K562 (cell line): ENCODE measurements around the gene KCNAB2. TPM values are rescaled to one million over a fixed set of nuclear protein-coding genes. Genes with fewer than 3 reads are reported as not detected.

ENCODE experiments used
- ATAC-seq: fragments of 200-7000 bp; cut with Tn5 transposase; 3 replicates; pipeline ENCODE4 v1.9.1; 2020; ENCODE audit warnings: moderate library complexity
- BruUV-seq: library from RNA; stranded (reverse); fragments of 400-500 nt; replicated peaks from 2 replicates; lab custom pipeline; 2021; lab: Mats Ljungman, UMichigan
- CTCF ChIA-PET: fragments of 300-600 bp; formaldehyde crosslinking; extraction: SDS; loops from one replicate; lab custom pipeline; 2021; ENCODE audit warnings: low intra/inter-chr PET ratio; lab: Yijun Ruan, JAX
- POLR2A ChIA-PET: fragments of 300-600, 350-650 bp; sonication (Branson Sonifier 250); formaldehyde crosslinking; extraction: SDS; loops from one replicate; lab custom pipeline; 2021; ENCODE audit warnings: antibody characterized with exemption, inconsistent platforms; lab: Yijun Ruan, JAX
- DNase-seq, 4 experiments: peaks; one replicate each; pipeline versions ENCODE4 v3.0.0 to v3.0.0-alpha.2; 2011 to 2018; ENCODE audit warnings: low spot score in 3 of 4, mixed read lengths in 3 of 4; ENCODE audit errors: extremely low read depth in 1 of 4
- FAIRE-seq: peaks from 2 replicates; lab custom pipeline; 2011; peaks lifted over from hg19 to GRCh38; lab: Jason Lieb, UNC
- H2AFZ ChIP-seq: 2 replicates; pipeline ENCODE4 v1.6.0; 2011; ENCODE audit warnings: low read depth, low read length, control low read depth, inconsistent platforms
- H3K27ac ChIP-seq: fragments of 200-600 bp; 3 replicates; pipeline ENCODE4 v1.8.0; 2011; ENCODE audit warnings: low read depth, mild to moderate bottlenecking, control low read depth, inconsistent platforms, low read length, moderate library complexity, mixed read lengths; ENCODE audit errors: extremely low read depth
- H3K27me3 ChIP-seq, 2 experiments: fragments of 300-600 bp in 1 of 2; 2 replicates in 1 of 2; 3 replicates in 1 of 2; pipeline versions ENCODE4 v1.6.0 to v1.8.0; 2011; ENCODE audit warnings: inconsistent platforms in 2 of 2, low read length in 2 of 2, mild to moderate bottlenecking in 1 of 2, mixed read lengths in 1 of 2, moderate library complexity in 1 of 2; ENCODE audit not compliant: control insufficient read depth in 2 of 2, insufficient read depth in 2 of 2
- H3K36me3 ChIP-seq: fragments of 300-600 bp; 3 replicates; pipeline ENCODE4 v1.8.0; 2011; ENCODE audit warnings: mild to moderate bottlenecking, low read length, inconsistent platforms; ENCODE audit not compliant: control insufficient read depth, insufficient read depth
- H3K4me1 ChIP-seq, 2 experiments: fragments of 200-600 bp in 1 of 2; replicated peaks in 1 of 2; 2 replicates in 1 of 2; 3 replicates in 1 of 2; pipeline versions ENCODE4 v1.5.1 to v1.8.0; 2011; ENCODE audit warnings: inconsistent platforms in 2 of 2, low read length in 2 of 2, mild to moderate bottlenecking in 1 of 2, mixed read lengths in 1 of 2, moderate library complexity in 1 of 2; ENCODE audit not compliant: control insufficient read depth in 2 of 2, insufficient read depth in 2 of 2
- H3K4me2 ChIP-seq: 2 replicates; pipeline ENCODE4 v1.6.1; 2011; ENCODE audit warnings: low read length, control low read depth, inconsistent platforms, mixed read lengths; ENCODE audit not compliant: insufficient read depth
- H3K4me3 ChIP-seq: fragments of 200-600 bp; sonication (generic), shearing (Covaris generic); 2 replicates; pipeline ENCODE4 v1.5.1; 2016; ENCODE audit warnings: control low read depth, inconsistent platforms
- H3K79me2 ChIP-seq: fragments of 200-600 bp; 3 replicates; pipeline ENCODE4 v1.8.0; 2011; ENCODE audit warnings: low read length, inconsistent platforms; ENCODE audit not compliant: control insufficient read depth, insufficient read depth
- H3K9ac ChIP-seq, 2 experiments: 2 replicates each; pipeline versions ENCODE4 v1.6.0 to v1.6.1; 2011; ENCODE audit warnings: low read depth in 2 of 2, low read length in 2 of 2, control low read depth in 1 of 2, inconsistent platforms in 1 of 2, mild to moderate bottlenecking in 1 of 2, mixed read lengths in 1 of 2; ENCODE audit not compliant: insufficient read depth in 1 of 2
- H3K9me1 ChIP-seq: one replicate; pipeline ENCODE4 v1.6.0; 2011; ENCODE audit warnings: inconsistent platforms, mild to moderate bottlenecking, low read length, moderate library complexity; ENCODE audit not compliant: control insufficient read depth, insufficient read depth
- H3K9me3 ChIP-seq: replicated peaks from 2 replicates; pipeline ENCODE4 v1.5.1; 2011; ENCODE audit warnings: low read depth, low read length, inconsistent platforms; ENCODE audit not compliant: control insufficient read depth, insufficient read depth
- H4K20me1 ChIP-seq: replicated peaks from 2 replicates; pipeline ENCODE4 v1.6.1; 2011; ENCODE audit warnings: low read length, inconsistent platforms, mixed read lengths; ENCODE audit not compliant: control insufficient read depth, insufficient read depth
- HDAC6 ChIP-seq: IDR thresholded peaks from 2 replicates; pipeline ENCODE4 v1.6.1; 2012; ENCODE audit warnings: low read depth, mild to moderate bottlenecking, control low read depth, inconsistent platforms, low read length, moderate library complexity
- HIVEP1 ChIP-seq: fragments of 250-450 bp; sonication (Bioruptor Pico); IDR thresholded peaks from 2 replicates; pipeline ENCODE4 v1.4.0; 2020; ENCODE audit warnings: mild to moderate bottlenecking
- KAT8 ChIP-seq: fragments of 450-650 bp; IDR thresholded peaks from 2 replicates; pipeline ENCODE4 v1.6.1; 2016; ENCODE audit warnings: low read depth, mild to moderate bottlenecking
- L3MBTL2 ChIP-seq: fragments of 450-650 bp; IDR thresholded peaks from 2 replicates; pipeline ENCODE4 v1.6.1; 2016; ENCODE audit warnings: mild to moderate bottlenecking, moderate library complexity
- MCM5 ChIP-seq: fragments of 450-650 bp; IDR thresholded peaks from 2 replicates; pipeline ENCODE4 v1.6.1; 2016; ENCODE audit warnings: low read depth
- NR4A1 ChIP-seq, 2 experiments: fragments of 250-450 bp in 1 of 2; fragments of 450-650 bp in 1 of 2; sonication (Bioruptor Pico) in 1 of 2; IDR thresholded peaks; 2 replicates each; pipeline versions ENCODE4 v1.4.0 to v1.6.1; 2016 to 2020; ENCODE audit warnings: mild to moderate bottlenecking in 2 of 2, missing compliant biosample characterization in 1 of 2, missing genetic modification characterization in 1 of 2, moderate library complexity in 1 of 2
- RBFOX2 ChIP-seq: fragments of 200-400 bp; formaldehyde crosslinking; IDR thresholded peaks from 2 replicates; pipeline ENCODE4 v1.6.1; 2017; ENCODE audit warnings: low read depth, mild to moderate bottlenecking, low read length, moderate library complexity
- SMAD3 ChIP-seq: fragments of 450-650 bp; formaldehyde crosslinking; conservative IDR thresholded peaks from 2 replicates; pipeline ENCODE4 v1.4.0; 2020; ENCODE audit warnings: mild to moderate bottlenecking
- SRSF1 ChIP-seq: fragments of 200-400 bp; formaldehyde crosslinking; IDR thresholded peaks from 2 replicates; pipeline ENCODE4 v1.6.1; 2017; ENCODE audit warnings: mild to moderate bottlenecking, low read depth, low read length, moderate library complexity
- ZC3H8 ChIP-seq: fragments of 450-650 bp; IDR thresholded peaks from 2 replicates; pipeline ENCODE4 v1.6.1; 2017
- ZFP1 ChIP-seq: fragments of 450-650 bp; formaldehyde crosslinking; IDR thresholded peaks from 2 replicates; pipeline ENCODE4 v1.4.0; 2020; ENCODE audit warnings: mild to moderate bottlenecking, mixed read lengths
- ZNF224 ChIP-seq: sonication (generic); formaldehyde crosslinking; IDR thresholded peaks from 2 replicates; pipeline ENCODE4 v1.8.0; 2022; ENCODE audit warnings: mild to moderate bottlenecking, missing genetic modification reagents
- WGBS: fragments of 100-300 bp; shearing (Covaris generic); methylation state at CpG from one replicate; pipeline ENCODE4 v1.1.6; 2016; ENCODE audit warnings: low coverage, mixed read lengths; ENCODE audit not compliant: insufficient coverage; ENCODE audit errors: missing lambda C conversion rate; 5-methylcytosine and 5-hydroxymethylcytosine counted together
- in situ Hi-C: fragments of 300-500 bp; cut with MboI; formaldehyde crosslinking; loops from 4 replicates; pipeline ENCODE4 v1.15.0; 2018; ENCODE audit warnings: inconsistent platforms, mixed read lengths
- intact Hi-C: fragments of 100-400 bp; cut with micrococcal nuclease; formaldehyde crosslinking; loops from 2 replicates; pipeline ENCODE4 v1.14.2; 2022
- polyA plus RNA-seq, 8 experiments: library from polyadenylated mRNA; depleted of rRNA in 4 of 8; stranded (reverse) in 5 of 8; unstranded in 3 of 8; fragments of >200 nt; fragmentation: Nextera tagmentation in 2 of 8; fragmentation: Illumina TruSeq in 1 of 8; extraction: Ambion mirVana in 2 of 8; extraction: Trizol in 1 of 8; gene quantifications; 2 replicates each; pipeline versions ENCODE4 v1.2.1 to v1.2.3, GENCODE V29; 2011 to 2014; ENCODE audit warnings: inconsistent platforms in 1 of 8, missing spikeins in 1 of 8
- total RNA-seq, 7 experiments: library from RNA; depleted of rRNA in 6 of 7; stranded (reverse); fragments of >200 nt in 6 of 7; fragmentation: Illumina TruSeq in 2 of 7; extraction: Trizol in 2 of 7; gene quantifications; 2 replicates each; pipeline versions ENCODE4 v1.2.1 to v1.2.3, GENCODE V29; 2011 to 2021; ENCODE audit warnings: low replicate concordance in 1 of 7
- TF ChIP-seq, protein P1 (sequence below): fragments of 450-650 bp; IDR thresholded peaks from 2 replicates; pipeline ENCODE4 v1.6.1; 2016; ENCODE audit warnings: mild to moderate bottlenecking, moderate library complexity

The KCNAB2 gene
- total and polyA plus RNA-seq, 9 of the 15 experiments (the other 6 are each of a cell fraction or from before 2014, with no cell fraction given): 1.8 to 15.8 (median 7.1) TPM

DNA sequence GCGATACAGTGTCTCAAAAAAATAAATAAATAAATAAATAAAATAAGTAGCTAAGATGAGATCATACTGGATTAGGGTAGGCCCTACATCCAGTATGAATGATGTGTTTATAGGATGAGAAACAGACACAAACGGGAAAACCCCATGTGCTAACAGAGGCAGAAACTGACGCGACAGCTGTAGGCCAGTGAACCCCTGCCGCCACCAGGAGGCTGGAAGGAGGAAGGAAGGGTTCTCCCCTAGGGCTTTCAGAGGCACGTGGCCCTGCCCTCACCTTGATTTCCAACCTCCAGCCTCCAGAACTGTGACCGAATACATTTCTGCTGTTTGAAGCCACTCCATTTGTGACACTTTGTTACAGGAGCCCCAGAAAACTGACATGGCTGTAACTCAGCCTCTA lies 95.9 kb downstream of the KCNAB2 start:
- ChIA-PET POLR2A (no interaction called here), CTCF (no interaction called here)
- H3K4me3 ChIP-seq: no peak overlapping the region
- H3K9me1 ChIP-seq: no peaks in the 10 kb centered on the region
- H3K79me2 ChIP-seq: no peaks in the 10 kb centered on the region
- peaks cover 37% of the 10 kb centered on the region for H4K20me1 ChIP-seq
- H3K27ac ChIP-seq: no peak overlapping the region
- intact Hi-C loops (loop anchor here (1.0 kb wide), 1 partner anchor 88 kb away; no protein-coding TSS in a partner anchor), in situ Hi-C loops (no loop called here)
- no peaks in the 10 kb centered on the region for H3K36me3 ChIP-seq
- no peak overlapping the region for H2AFZ ChIP-seq
- FAIRE-seq (peak; percentile 86), ATAC-seq (peak; percentile 90), DNase-seq (peak; percentile 54 to 69 (median 61))
- H3K9me3 ChIP-seq: no peaks in the 10 kb centered on the region
- no TSS peak for BruUV-seq
- peak overlapping the region in 1 of 2 experiments; percentile 67; a peak in 1 of 4 replicates for H3K9ac ChIP-seq
- H3K4me1 ChIP-seq: peaks cover 0 to 16% of the 10 kb centered on the region in 2 experiments; a peak in 1 of 5 replicates
- peaks cover 64 to 89% of the 10 kb centered on the region in 2 experiments for H3K27me3 ChIP-seq
- 4% methylated on average over 7 of the region's 7 CpGs for WGBS
- no peak overlapping the region for H3K4me2 ChIP-seq
- TF ChIP-seq SMAD3 (CRISPR knock-in tag) (no peak), ZNF224 (CRISPR knock-in tag) (no peak), ZFP1 (no peak), ZC3H8 (no peak), L3MBTL2 (peak; percentile 70; the same call in 1 of the 2 replicates), MCM5 (no peak), SRSF1 (no peak), NR4A1 (CRISPR knock-in tag; IDR thresholded peaks at IDR 0.05) (no peak), NR4A1 (tag; IDR thresholded peaks at IDR 0.05) (no peak), HDAC6 (no peak), KAT8 (no peak), RBFOX2 (no peak), HIVEP1 (CRISPR knock-in tag) (no peak)
- TF ChIP-seq, protein P1, sequence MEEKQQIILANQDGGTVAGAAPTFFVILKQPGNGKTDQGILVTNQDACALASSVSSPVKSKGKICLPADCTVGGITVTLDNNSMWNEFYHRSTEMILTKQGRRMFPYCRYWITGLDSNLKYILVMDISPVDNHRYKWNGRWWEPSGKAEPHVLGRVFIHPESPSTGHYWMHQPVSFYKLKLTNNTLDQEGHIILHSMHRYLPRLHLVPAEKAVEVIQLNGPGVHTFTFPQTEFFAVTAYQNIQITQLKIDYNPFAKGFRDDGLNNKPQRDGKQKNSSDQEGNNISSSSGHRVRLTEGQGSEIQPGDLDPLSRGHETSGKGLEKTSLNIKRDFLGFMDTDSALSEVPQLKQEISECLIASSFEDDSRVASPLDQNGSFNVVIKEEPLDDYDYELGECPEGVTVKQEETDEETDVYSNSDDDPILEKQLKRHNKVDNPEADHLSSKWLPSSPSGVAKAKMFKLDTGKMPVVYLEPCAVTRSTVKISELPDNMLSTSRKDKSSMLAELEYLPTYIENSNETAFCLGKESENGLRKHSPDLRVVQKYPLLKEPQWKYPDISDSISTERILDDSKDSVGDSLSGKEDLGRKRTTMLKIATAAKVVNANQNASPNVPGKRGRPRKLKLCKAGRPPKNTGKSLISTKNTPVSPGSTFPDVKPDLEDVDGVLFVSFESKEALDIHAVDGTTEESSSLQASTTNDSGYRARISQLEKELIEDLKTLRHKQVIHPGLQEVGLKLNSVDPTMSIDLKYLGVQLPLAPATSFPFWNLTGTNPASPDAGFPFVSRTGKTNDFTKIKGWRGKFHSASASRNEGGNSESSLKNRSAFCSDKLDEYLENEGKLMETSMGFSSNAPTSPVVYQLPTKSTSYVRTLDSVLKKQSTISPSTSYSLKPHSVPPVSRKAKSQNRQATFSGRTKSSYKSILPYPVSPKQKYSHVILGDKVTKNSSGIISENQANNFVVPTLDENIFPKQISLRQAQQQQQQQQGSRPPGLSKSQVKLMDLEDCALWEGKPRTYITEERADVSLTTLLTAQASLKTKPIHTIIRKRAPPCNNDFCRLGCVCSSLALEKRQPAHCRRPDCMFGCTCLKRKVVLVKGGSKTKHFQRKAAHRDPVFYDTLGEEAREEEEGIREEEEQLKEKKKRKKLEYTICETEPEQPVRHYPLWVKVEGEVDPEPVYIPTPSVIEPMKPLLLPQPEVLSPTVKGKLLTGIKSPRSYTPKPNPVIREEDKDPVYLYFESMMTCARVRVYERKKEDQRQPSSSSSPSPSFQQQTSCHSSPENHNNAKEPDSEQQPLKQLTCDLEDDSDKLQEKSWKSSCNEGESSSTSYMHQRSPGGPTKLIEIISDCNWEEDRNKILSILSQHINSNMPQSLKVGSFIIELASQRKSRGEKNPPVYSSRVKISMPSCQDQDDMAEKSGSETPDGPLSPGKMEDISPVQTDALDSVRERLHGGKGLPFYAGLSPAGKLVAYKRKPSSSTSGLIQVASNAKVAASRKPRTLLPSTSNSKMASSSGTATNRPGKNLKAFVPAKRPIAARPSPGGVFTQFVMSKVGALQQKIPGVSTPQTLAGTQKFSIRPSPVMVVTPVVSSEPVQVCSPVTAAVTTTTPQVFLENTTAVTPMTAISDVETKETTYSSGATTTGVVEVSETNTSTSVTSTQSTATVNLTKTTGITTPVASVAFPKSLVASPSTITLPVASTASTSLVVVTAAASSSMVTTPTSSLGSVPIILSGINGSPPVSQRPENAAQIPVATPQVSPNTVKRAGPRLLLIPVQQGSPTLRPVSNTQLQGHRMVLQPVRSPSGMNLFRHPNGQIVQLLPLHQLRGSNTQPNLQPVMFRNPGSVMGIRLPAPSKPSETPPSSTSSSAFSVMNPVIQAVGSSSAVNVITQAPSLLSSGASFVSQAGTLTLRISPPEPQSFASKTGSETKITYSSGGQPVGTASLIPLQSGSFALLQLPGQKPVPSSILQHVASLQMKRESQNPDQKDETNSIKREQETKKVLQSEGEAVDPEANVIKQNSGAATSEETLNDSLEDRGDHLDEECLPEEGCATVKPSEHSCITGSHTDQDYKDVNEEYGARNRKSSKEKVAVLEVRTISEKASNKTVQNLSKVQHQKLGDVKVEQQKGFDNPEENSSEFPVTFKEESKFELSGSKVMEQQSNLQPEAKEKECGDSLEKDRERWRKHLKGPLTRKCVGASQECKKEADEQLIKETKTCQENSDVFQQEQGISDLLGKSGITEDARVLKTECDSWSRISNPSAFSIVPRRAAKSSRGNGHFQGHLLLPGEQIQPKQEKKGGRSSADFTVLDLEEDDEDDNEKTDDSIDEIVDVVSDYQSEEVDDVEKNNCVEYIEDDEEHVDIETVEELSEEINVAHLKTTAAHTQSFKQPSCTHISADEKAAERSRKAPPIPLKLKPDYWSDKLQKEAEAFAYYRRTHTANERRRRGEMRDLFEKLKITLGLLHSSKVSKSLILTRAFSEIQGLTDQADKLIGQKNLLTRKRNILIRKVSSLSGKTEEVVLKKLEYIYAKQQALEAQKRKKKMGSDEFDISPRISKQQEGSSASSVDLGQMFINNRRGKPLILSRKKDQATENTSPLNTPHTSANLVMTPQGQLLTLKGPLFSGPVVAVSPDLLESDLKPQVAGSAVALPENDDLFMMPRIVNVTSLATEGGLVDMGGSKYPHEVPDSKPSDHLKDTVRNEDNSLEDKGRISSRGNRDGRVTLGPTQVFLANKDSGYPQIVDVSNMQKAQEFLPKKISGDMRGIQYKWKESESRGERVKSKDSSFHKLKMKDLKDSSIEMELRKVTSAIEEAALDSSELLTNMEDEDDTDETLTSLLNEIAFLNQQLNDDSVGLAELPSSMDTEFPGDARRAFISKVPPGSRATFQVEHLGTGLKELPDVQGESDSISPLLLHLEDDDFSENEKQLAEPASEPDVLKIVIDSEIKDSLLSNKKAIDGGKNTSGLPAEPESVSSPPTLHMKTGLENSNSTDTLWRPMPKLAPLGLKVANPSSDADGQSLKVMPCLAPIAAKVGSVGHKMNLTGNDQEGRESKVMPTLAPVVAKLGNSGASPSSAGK: peak; percentile 53; the same call in 1 of the 2 replicates
